Neural cell (in vitro differentiated cells): ENCODE measurements around the gene HDAC5. TPM values are rescaled to one million over a fixed set of nuclear protein-coding genes. Genes with fewer than 3 reads are reported as not detected.

ENCODE experiments used
- H2AFZ ChIP-seq: fragments of 200-600, 300-800 bp; sonication (generic), shearing (Covaris generic); 2 replicates; pipeline ENCODE4 v1.6.0; 2014; ENCODE audit warnings: low read depth, mild to moderate bottlenecking, antibody characterized with exemption, low read length, moderate library complexity
- H3F3A ChIP-seq: fragments of 200-600 bp; shearing (Covaris generic); 2 replicates; pipeline ENCODE4 v1.6.1; 2016; ENCODE audit warnings: mild to moderate bottlenecking, moderate library complexity, mixed read lengths, antibody characterized with exemption, low read length; ENCODE audit not compliant: insufficient read depth, poor library complexity, severe bottlenecking
- H3K27ac ChIP-seq: fragments of 200-600, 300-800 bp; sonication (generic), shearing (Covaris generic); 2 replicates; pipeline ENCODE4 v1.5.1; 2014; ENCODE audit warnings: mild to moderate bottlenecking, low read length, moderate library complexity
- H3K27me3 ChIP-seq: fragments of 300-800, 200-600 bp; sonication (generic), shearing (Covaris generic); 2 replicates; pipeline ENCODE4 v1.6.0; 2014; ENCODE audit warnings: mild to moderate bottlenecking, low read depth, low read length, moderate library complexity; ENCODE audit not compliant: insufficient read depth
- H3K36me3 ChIP-seq: fragments of 300-800, 200-600 bp; sonication (generic), shearing (Covaris generic); 2 replicates; pipeline ENCODE4 v1.5.1; 2014; ENCODE audit warnings: mild to moderate bottlenecking, antibody characterized with exemption, low read length, moderate library complexity; ENCODE audit not compliant: insufficient read depth
- H3K4me2 ChIP-seq: fragments of 300-800, 200-600 bp; sonication (generic), shearing (Covaris generic); 2 replicates; pipeline ENCODE4 v1.6.0; 2014; ENCODE audit warnings: mild to moderate bottlenecking, low read length
- H3K4me3 ChIP-seq: fragments of 300-800, 200-600 bp; sonication (generic), shearing (Covaris generic); 2 replicates; pipeline ENCODE4 v1.5.1; 2014; ENCODE audit warnings: mild to moderate bottlenecking, low read length, moderate library complexity
- H3K79me2 ChIP-seq: fragments of 200-600 bp; shearing (Covaris generic); replicated peaks from 2 replicates; pipeline ENCODE4 v1.6.0; 2014; ENCODE audit warnings: mild to moderate bottlenecking, low read length, moderate library complexity; ENCODE audit not compliant: insufficient read depth
- H3K9ac ChIP-seq: fragments of 300-800, 200-600 bp; sonication (generic), shearing (Covaris generic); 2 replicates; pipeline ENCODE4 v1.6.1; 2016; ENCODE audit warnings: mild to moderate bottlenecking, low read length, mixed read lengths
- H3K9me2 ChIP-seq: fragments of 200-600 bp; shearing (Covaris generic); 2 replicates; pipeline ENCODE4 v1.6.1; 2016; ENCODE audit warnings: mild to moderate bottlenecking, low read length, mixed read lengths; ENCODE audit not compliant: insufficient read depth
- H3K9me3 ChIP-seq: fragments of 200-600, 300-800 bp; sonication (generic), shearing (Covaris generic); 2 replicates; pipeline ENCODE4 v1.6.1; 2016; ENCODE audit warnings: mild to moderate bottlenecking, mixed run types, low read length, moderate library complexity, mixed read lengths
- H4K20me1 ChIP-seq: fragments of 200-600 bp; shearing (Covaris generic); 2 replicates; pipeline ENCODE4 v1.6.1; 2016; ENCODE audit warnings: mild to moderate bottlenecking, mixed run types; ENCODE audit not compliant: insufficient read depth
- EP300 ChIP-seq: fragments of 450-650 bp; conservative IDR thresholded peaks from 2 replicates; pipeline ENCODE4 v1.6.1; 2014; ENCODE audit warnings: antibody characterized with exemption, mild to moderate bottlenecking, moderate library complexity; ENCODE audit not compliant: poor library complexity, severe bottlenecking
- EZH2 ChIP-seq: fragments of 200-600, 300-800 bp; shearing (Covaris generic), sonication (generic); IDR thresholded peaks from 2 replicates; pipeline ENCODE4 v1.6.1; 2014; ENCODE audit warnings: antibody characterized with exemption, low read length, borderline replicate concordance, mild to moderate bottlenecking; ENCODE audit not compliant: insufficient read depth, poor library complexity, severe bottlenecking
- MXI1 ChIP-seq: fragments of 450-650 bp; conservative IDR thresholded peaks from 2 replicates; pipeline ENCODE4 v1.6.1; 2014; ENCODE audit warnings: antibody characterized with exemption, mild to moderate bottlenecking; ENCODE audit not compliant: poor library complexity, severe bottlenecking
- POLR2AphosphoS5 ChIP-seq: IDR thresholded peaks from 2 replicates; pipeline ENCODE4 v1.6.1; 2012
- RAD21 ChIP-seq: fragments of 450-650 bp; conservative IDR thresholded peaks from 2 replicates; pipeline ENCODE4 v1.6.1; 2014; ENCODE audit warnings: antibody characterized with exemption, mild to moderate bottlenecking, moderate library complexity
- SMC3 ChIP-seq: fragments of 450-650 bp; conservative IDR thresholded peaks from 2 replicates; pipeline ENCODE4 v1.6.1; 2014; ENCODE audit warnings: antibody characterized with exemption, mild to moderate bottlenecking, moderate library complexity; ENCODE audit not compliant: poor library complexity
- TAF1 ChIP-seq: IDR thresholded peaks from 2 replicates; pipeline ENCODE4 v1.6.1; 2012; ENCODE audit warnings: low read depth
- polyA plus RNA-seq: library from polyadenylated mRNA; depleted of rRNA; stranded (reverse); fragments of >200 nt; gene quantifications from 2 replicates; pipeline ENCODE4 v1.2.3, GENCODE V29; 2014
- TF ChIP-seq, protein P1 (sequence below): IDR thresholded peaks from 2 replicates; pipeline ENCODE4 v1.6.1; 2012; ENCODE audit warnings: borderline replicate concordance
- TF ChIP-seq, protein P2 (sequence below): fragments of 450-650 bp; IDR thresholded peaks from 2 replicates; pipeline ENCODE4 v1.5.1; 2014; ENCODE audit warnings: antibody characterized with exemption, mild to moderate bottlenecking, moderate library complexity; ENCODE audit not compliant: poor library complexity, severe bottlenecking

The HDAC5 gene
- polyA plus RNA-seq, 1 donor from 2014 or later, result 97.8 TPM

DNA sequence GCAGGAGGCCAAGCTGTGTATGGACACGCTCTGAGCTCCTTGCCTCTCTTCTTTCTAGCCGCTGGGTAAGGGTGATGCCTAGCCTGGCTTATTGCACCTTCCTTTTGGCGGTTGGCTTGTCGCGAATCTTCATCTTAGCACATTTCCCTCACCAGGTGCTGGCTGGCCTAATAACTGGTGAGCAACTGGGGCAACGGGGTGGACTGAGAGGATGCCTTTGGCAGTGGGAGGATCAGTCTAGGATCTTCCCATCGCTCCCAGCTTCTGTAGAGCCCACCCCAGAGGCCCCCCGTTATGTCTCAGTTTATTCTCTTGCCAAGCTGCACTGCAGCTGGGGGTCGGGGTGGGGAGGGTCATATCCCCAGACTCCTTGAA lies 48.5 kb downstream of the HDAC5 start:
- no peaks in the 10 kb centered on the region for H3F3A ChIP-seq
- no peak overlapping the region for H3K9ac ChIP-seq
- no peak overlapping the region for H3K27ac ChIP-seq
- no peaks in the 10 kb centered on the region for H3K27me3 ChIP-seq
- no peaks in the 10 kb centered on the region for H4K20me1 ChIP-seq
- H3K36me3 ChIP-seq, result no peaks in the 10 kb centered on the region
- H3K4me2 ChIP-seq, result no peak overlapping the region
- H3K9me2 ChIP-seq, result no peaks in the 10 kb centered on the region
- TF ChIP-seq, protein P1, sequence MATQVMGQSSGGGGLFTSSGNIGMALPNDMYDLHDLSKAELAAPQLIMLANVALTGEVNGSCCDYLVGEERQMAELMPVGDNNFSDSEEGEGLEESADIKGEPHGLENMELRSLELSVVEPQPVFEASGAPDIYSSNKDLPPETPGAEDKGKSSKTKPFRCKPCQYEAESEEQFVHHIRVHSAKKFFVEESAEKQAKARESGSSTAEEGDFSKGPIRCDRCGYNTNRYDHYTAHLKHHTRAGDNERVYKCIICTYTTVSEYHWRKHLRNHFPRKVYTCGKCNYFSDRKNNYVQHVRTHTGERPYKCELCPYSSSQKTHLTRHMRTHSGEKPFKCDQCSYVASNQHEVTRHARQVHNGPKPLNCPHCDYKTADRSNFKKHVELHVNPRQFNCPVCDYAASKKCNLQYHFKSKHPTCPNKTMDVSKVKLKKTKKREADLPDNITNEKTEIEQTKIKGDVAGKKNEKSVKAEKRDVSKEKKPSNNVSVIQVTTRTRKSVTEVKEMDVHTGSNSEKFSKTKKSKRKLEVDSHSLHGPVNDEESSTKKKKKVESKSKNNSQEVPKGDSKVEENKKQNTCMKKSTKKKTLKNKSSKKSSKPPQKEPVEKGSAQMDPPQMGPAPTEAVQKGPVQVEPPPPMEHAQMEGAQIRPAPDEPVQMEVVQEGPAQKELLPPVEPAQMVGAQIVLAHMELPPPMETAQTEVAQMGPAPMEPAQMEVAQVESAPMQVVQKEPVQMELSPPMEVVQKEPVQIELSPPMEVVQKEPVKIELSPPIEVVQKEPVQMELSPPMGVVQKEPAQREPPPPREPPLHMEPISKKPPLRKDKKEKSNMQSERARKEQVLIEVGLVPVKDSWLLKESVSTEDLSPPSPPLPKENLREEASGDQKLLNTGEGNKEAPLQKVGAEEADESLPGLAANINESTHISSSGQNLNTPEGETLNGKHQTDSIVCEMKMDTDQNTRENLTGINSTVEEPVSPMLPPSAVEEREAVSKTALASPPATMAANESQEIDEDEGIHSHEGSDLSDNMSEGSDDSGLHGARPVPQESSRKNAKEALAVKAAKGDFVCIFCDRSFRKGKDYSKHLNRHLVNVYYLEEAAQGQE, result no peak
- TF ChIP-seq TAF1, result no peak
- no peak for TF ChIP-seq MXI1
- TF ChIP-seq POLR2AphosphoS5, result no peak
- no peak for TF ChIP-seq RAD21
- TF ChIP-seq, protein P2, sequence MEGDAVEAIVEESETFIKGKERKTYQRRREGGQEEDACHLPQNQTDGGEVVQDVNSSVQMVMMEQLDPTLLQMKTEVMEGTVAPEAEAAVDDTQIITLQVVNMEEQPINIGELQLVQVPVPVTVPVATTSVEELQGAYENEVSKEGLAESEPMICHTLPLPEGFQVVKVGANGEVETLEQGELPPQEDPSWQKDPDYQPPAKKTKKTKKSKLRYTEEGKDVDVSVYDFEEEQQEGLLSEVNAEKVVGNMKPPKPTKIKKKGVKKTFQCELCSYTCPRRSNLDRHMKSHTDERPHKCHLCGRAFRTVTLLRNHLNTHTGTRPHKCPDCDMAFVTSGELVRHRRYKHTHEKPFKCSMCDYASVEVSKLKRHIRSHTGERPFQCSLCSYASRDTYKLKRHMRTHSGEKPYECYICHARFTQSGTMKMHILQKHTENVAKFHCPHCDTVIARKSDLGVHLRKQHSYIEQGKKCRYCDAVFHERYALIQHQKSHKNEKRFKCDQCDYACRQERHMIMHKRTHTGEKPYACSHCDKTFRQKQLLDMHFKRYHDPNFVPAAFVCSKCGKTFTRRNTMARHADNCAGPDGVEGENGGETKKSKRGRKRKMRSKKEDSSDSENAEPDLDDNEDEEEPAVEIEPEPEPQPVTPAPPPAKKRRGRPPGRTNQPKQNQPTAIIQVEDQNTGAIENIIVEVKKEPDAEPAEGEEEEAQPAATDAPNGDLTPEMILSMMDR, result no peak
- TF ChIP-seq SMC3, result no peak
- no peak for TF ChIP-seq EZH2
- TF ChIP-seq EP300, result no peak
- H2AFZ ChIP-seq, result no peak overlapping the region
- H3K4me3 ChIP-seq, result no peak overlapping the region
- no peaks in the 10 kb centered on the region for H3K9me3 ChIP-seq
- H3K79me2 ChIP-seq, result peaks cover 15% of the 10 kb centered on the region

DNA sequence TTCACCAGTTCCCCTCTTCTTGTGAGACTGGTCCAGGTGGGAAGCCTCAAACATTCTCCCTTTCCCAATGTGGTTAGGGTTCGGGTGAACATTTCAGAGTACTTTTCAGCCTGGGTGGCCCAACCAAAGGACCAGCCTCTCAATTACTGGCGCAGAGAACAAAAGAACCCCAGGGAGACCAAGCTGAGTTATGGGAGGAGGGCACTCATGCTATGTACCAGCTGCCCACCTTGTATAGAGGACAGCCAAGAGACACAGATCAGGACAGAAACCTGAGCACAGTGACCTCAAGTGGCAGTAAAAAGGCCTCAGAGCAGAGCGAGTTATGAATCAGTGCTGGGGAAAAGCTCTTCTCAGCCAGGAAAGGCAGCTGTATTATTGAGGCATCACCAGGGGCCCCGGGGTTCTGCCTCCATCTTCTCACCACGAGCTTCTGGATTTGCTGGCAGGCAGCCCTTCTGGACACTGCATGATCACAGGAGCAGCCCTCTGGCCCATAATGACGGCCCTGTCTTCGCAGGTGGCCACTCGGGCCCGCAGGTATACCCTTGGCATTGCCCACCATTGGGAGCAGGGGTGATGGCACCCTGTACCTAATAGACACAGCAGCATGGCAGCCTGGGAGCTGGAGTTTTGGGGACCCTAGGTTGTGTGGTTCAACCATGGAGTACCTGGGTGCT lies 49.1 kb downstream of the HDAC5 start:
- Histone ChIP-seq H4K20me1 (no peaks in the 10 kb centered on the region), H3K4me2 (no peak overlapping the region), H3K9me2 (no peaks in the 10 kb centered on the region), H3K9me3 (no peaks in the 10 kb centered on the region), H3K27me3 (no peaks in the 10 kb centered on the region), H3K27ac (no peak overlapping the region), H3K9ac (no peak overlapping the region), H3K79me2 (peaks cover 15% of the 10 kb centered on the region), H2AFZ (no peak overlapping the region), H3K36me3 (no peaks in the 10 kb centered on the region), H3K4me3 (no peak overlapping the region), H3F3A (no peaks in the 10 kb centered on the region)
- TF ChIP-seq POLR2AphosphoS5 (no peak), EZH2 (no peak)
- TF ChIP-seq, protein P2, result no peak
